Ovary (tissue), 3 donors: ENCODE measurements around the gene SFTPA2.
"Not testable (repeated sequence)": the region's sequence is repeated elsewhere in the genome, so short reads cannot be mapped to it uniquely, and the experiment has no call there.

ENCODE experiments used
- CTCF ChIP-seq, 3 donors: fragments of 450-650 bp in 2 of 3; fragments of 200-600 bp in 1 of 3; IDR thresholded peaks; one replicate each; pipeline versions ENCODE4 v1.5.1 to v1.8.0; 2016 to 2022; ENCODE audit warnings: antibody characterized with exemption in 3 of 3, mild to moderate bottlenecking in 1 of 3
- EP300 ChIP-seq: sonication (generic); formaldehyde crosslinking; IDR thresholded peaks from one replicate; pipeline ENCODE4 v1.6.1; 2017; ENCODE audit warnings: antibody characterized with exemption
- POLR2A ChIP-seq: fragments of 450-650 bp; IDR thresholded peaks from one replicate; pipeline ENCODE4 v1.6.1; 2017; ENCODE audit warnings: antibody characterized with exemption, mild to moderate bottlenecking, moderate library complexity
- donor health status: DM: no; HTN: no; CAD: no.

GRCh38 chr10:79516532-79517205, 43.5 kb downstream of the SFTPA2 start:
- TF ChIP-seq CTCF (IDR thresholded peaks at IDR 0.05); POLR2A; EP300: not testable (repeated sequence)
